Osteoblast (primary cell): ENCODE results near the gene NMT1. TPM values are rescaled to one million over a fixed set of nuclear protein-coding genes. Genes with fewer than 3 reads are reported as not detected.

Source experiments
- small RNA-seq: library from RNA; depleted of rRNA; stranded (forward); fragments of <200 nt; gene quantifications from one replicate; pipeline ENCODE3, GENCODE V24; 2012
- total RNA-seq: library from RNA; depleted of rRNA; stranded (reverse); fragments of >200 nt; gene quantifications from 2 replicates; pipeline ENCODE4 v1.2.3, GENCODE V29; 2012

NMT1 gene
- total RNA-seq, 1 donor, result 51.8 TPM

Small RNA genes within 50 kb of the gene (small RNA-seq; reads per million reads assigned to genes)
- gene MIR6784, result not detected
- not detected for gene RF00019

Other genes with a start within 250 kb of the NMT1 start
- gene GJC1, start 231.0 kb upstream of the NMT1 start, total RNA-seq, result 10.3 and 10.5 TPM in 2 replicates
- gene HIGD1B, start 213.4 kb upstream of the NMT1 start, total RNA-seq, result not detected in 2 replicates
- 72.7 and 81.0 TPM in 2 replicates for gene EFTUD2, start 161.9 kb upstream of the NMT1 start, total RNA-seq
- gene GFAP, start 145.8 kb upstream of the NMT1 start, total RNA-seq, result under 0.01 TPM in 2 replicates
- gene KIF18B, start 113.5 kb upstream of the NMT1 start, total RNA-seq, result 0.72 and 1.2 TPM in 2 replicates
- gene C1QL1, start 93.0 kb upstream of the NMT1 start, total RNA-seq, result under 0.01 TPM in 1 of 2 replicates, not detected in the other
- gene DCAKD, start 9.7 kb upstream of the NMT1 start, total RNA-seq, result 34.5 and 39.1 TPM in 2 replicates
- gene PLCD3, start 71.2 kb downstream of the NMT1 start, total RNA-seq, result 31.5 and 47.7 TPM in 2 replicates
- 4.7 and 6.2 TPM in 2 replicates for gene ACBD4, start 74.4 kb downstream of the NMT1 start, total RNA-seq
- gene HEXIM1, start 87.2 kb downstream of the NMT1 start, total RNA-seq, result 10.9 and 12.1 TPM in 2 replicates
- gene HEXIM2, start 100.6 kb downstream of the NMT1 start, total RNA-seq, result 10.0 and 10.9 TPM in 2 replicates
- 2.7 and 3.6 TPM in 2 replicates for gene FMNL1, start 160.6 kb downstream of the NMT1 start, total RNA-seq
- not detected in 2 replicates for gene SPATA32, start 200.8 kb downstream of the NMT1 start, total RNA-seq